GM18508 (cell line): ENCODE measurements around the gene ZNF556.

Experiments
- ATAC-seq: cut with Tn5 transposase; IDR thresholded peaks from one replicate; pipeline ENCODE4 v1.9.1; 2021; ENCODE audit warnings: moderate number of reproducible peaks; ENCODE audit not compliant: insufficient read depth, unreplicated experiment

ZNF556 gene

DNA sequence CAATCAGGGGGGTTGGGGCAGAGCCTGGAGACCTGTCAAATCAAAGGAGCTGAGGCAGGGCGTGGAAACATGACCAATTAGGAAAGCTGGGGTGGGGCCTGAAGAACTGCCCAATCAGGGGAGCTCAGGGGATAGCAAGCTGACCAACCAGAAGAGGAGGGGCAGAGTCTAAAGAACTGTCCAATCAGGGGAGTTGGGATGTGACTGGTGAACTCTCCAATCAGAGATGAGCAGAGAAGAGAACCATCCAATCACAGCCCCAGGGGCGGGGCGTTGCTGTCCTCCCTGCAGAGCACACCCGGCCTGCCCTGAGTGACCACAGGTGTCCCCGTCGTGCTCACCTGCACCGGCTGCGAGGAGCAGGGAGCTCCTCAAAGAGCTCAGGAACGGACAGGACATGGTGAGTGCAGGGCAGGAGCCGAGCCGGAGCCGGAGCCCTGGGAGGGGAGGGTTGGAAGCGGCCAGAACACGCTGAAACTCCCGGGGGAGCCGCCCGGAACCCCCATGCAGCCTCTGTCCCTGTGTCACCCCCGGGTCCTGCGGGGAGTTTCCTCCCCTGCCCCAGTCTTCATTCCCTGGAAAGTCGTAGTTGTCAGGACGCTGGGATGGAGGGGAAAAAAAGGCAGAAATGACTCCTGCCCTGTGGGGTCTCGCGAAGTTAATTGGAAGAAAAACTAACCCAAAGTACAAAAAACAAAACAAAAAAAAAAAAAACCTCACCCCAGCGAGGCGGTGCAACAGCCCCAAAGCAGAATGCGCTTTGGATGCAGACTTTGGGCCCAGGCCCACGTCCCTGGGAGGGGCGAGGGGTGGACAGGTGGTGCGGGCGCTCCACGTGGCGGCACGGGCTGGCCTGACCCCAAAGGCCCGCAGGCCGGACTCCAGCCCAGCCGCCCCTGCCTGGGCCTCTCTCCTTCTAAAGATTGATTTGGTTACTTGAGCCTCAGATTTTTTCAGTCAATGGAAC is at the start of gene ZNF556:
Gene ZNF556, plus strand, starts transcription at position 311 of the 967 bp plus-strand sequence. Its CDS starts 87 bp downstream, at position 398.
- ATAC-seq = no peak

GRCh38 chr19:2819540-2820111 is 47.5 kb upstream of the ZNF556 start, which contains the start of gene ZNF554:
Gene ZNF554, plus strand, starts transcription at chr19:2819868. Its CDS starts 204 bp downstream, at chr19:2820072.
- ATAC-seq = peak; percentile 57

DNA sequence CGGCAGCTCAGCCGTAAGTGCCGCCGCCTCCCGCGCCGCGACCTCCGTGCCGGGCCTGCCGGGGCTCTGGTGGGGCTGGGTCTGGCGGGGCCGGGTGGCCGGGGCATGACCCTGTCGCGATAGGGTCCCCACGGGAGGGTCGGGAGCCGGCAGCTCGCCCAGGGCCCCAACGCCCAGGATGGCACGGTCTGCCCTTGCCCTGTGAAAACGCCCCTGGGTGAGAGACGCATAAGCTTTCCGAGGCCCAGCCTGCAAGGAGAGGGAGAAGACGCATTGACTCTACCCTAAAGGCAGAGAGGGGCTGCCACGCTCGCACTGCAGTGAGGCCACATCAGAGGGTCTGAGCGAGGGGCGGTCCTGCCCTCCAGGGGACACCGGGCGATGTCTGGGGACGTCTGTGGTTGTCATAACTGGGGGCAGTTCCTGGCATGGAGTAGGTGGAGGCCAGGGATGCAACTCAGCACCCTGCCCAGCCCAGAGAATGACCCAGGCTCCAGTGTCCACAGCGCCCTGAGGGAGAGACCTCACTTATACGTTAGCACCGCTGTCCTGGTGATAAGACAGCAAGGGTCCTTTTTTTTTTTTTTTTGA is 46.9 kb upstream of the ZNF556 start:
- no peak for ATAC-seq

GRCh38 chr19:2822846-2823245 is 44.3 kb upstream of the ZNF556 start:
- no peak for ATAC-seq

GRCh38 chr19:2823646-2824045 is 43.5 kb upstream of the ZNF556 start:
- ATAC-seq = no peak

- ATAC-seq = no peak
Observed at GRCh38 chr19:2824129-2824528, 43.0 kb upstream of the ZNF556 start.

- no peak for ATAC-seq
Observed at GRCh38 chr19:2827022-2827421, 40.1 kb upstream of the ZNF556 start.

GRCh38 chr19:2827840-2828489 is 39.2 kb upstream of the ZNF556 start:
- no peak for ATAC-seq

DNA sequence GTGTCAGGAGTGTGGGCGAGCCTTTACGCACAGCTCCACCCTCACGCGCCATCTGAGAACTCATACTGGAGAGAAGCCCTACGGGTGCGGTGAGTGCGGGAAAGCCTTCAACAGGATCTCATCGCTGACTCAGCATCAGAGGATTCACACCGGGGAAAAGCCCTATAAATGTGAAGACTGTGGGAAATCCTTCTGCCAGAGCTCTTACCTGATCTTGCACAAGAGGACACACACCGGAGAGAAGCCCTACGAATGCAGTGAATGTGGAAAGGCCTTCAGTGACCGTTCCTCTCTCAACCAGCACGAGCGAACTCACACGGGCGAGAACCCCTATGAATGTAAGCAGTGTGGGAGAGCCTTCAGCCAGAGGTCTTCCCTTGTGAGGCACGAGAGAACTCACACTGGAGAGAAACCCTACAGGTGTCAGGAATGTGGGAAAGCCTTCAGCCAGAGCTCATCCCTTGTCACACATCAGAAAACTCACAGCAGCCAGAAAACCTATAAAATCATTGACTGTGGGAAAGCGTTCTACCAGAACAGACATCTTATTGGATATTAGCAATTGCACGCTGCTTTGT is 32.8 kb upstream of the ZNF556 start:
- no peak for ATAC-seq

DNA sequence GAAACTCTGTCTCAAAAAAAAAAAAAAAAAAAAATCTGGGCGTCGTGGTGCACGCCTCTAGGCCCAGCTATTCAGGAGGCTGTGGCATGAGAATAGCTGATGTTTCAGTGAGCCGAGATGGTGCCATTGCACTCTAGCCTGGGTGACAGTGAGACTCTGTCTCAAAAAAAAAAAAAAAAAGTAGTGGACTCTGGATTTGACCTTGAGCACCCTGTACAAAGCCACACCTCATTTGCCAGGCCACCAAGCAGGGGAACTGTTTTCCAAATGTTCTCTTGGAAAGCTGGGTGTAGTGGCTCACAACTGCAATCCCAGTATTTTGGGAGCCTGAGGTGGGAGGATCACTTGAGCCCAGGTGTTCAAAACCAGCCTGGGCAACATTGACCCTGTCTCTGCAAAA is 29.7 kb upstream of the ZNF556 start:
- ATAC-seq = no peak

DNA sequence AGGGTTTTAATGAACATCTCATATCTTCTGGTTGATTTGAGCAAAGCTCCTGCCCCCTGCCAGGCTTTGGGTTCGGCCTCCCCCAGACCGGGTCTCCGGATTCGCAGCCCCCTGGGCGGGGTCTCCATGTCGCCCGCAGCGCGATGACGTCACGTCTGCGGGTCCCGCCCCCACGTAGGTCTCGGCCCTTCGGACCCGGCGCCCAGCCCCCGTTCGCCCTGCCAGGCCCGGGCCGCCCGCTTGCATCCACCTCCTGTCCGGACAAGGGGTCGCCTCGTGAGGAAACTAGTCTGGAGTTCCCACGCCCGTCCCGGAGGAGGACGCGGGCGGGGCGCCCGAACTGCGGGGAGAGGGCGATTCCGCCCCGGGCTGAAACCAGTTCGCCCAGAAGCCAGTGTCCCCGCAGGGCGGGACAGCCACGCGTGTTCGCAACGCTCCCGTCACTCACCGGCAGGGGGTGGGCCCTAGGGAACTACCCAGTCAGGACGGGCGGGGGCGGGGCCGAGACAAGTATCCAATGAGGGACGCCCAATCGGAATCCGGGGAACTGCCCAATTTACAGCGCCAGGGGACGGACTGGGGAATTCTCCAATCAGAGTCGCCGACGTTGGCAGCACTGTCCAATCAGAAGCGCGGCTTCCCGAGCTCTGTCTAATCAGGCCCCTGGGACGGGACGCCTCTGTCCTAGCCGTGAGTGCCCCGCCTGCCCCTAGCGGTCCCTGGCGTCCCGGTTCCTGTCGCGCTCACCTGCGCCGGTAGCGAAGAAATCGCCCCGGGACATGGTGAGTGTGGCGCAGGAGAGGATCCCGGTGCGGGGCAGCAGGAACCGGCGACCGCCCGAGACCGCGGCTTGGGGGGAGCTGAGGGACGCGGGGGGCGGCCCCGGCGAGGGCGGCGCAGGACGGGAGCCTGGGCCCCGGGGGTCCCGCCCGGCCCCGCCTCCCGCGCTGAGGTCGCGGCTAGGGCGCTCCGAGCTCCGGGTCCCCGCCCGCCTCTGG is 26.0 kb upstream of the ZNF556 start, which contains the start of gene ZNF555:
Gene ZNF555, plus strand, starts transcription at position 682 of the 998 bp plus-strand sequence. Its CDS starts 98 bp downstream, at position 780.
- ATAC-seq = no peak

GRCh38 chr19:2841855-2842574 is 25.1 kb upstream of the ZNF556 start:
- no peak for ATAC-seq

- ATAC-seq = no peak
Observed at GRCh38 chr19:2845107-2845506, 22.0 kb upstream of the ZNF556 start.

- ATAC-seq = no peak
Observed at GRCh38 chr19:2846180-2846894, 20.8 kb upstream of the ZNF556 start.

DNA sequence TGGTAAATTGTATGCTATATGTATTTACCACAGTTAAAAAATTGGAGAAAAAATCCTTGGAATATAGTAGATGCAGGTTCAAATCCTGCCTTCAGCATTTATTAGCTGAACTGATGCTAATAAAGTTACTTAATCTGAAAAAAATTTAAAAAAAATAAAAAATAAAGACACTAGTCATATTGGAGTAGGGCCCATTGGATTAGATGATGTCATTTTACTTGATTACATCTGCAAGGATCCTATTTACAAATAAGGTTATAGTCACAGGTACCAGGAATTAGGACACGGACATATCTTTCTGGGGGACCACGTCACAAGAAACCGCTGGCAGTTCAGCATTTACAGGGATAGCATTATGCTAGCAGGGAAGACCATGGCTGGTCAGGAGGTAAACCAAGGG is 19.6 kb upstream of the ZNF556 start:
- no peak for ATAC-seq

GRCh38 chr19:2848616-2849015 is 18.5 kb upstream of the ZNF556 start:
- ATAC-seq = no peak

- ATAC-seq = no peak
Observed at GRCh38 chr19:2850256-2850925, 16.7 kb upstream of the ZNF556 start.
